HuH-7 (cell line): ENCODE results near the gene PLA2G3.
"Not testable (repeated sequence)": the region's sequence is repeated elsewhere in the genome, so short reads cannot be mapped to it uniquely, and the experiment has no call there.

ENCODE experiments used
- DNase-seq: peaks from one replicate; pipeline ENCODE4 v3.0.0; 2011; ENCODE audit warnings: low spot score

Gene PLA2G3

DNA sequence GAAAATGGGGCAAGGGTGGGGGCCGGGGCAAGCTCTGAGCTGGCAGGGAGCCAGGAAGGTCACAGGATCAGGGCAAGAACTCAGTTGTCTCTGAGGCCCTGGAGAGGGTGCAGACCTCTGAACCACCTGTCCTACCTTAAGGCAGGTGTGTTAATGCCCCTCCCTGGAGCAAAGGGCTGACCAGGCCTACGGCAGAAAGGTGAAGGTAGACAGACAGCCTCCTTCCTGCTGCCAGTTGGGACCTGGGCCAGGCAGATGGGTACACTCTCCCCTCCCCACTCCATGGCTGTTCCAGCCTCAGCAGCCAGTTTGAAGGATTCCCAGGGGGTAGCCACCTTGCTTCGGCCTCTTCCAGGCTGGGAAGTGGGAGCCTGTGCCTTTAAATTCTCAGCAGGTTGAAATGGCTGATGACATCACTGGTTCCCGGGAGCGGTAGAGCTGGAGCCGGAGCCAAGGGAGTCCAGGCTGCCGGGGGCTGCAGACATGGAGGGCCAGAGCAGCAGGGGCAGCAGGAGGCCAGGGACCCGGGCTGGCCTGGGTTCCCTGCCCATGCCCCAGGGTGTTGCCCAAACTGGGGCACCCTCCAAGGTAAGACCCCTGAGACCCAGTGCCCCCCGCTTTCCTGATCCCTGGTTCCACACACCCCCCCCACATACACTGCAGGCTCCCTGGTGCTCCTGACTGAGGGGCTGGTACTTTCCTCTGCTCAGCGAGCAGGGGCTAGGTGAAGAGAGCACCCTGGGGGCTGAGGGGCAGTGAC, 17.6 kb downstream of the PLA2G3 start, which contains the start of gene INPP5J:
Gene INPP5J (plus strand): TSS at position 435 of the 760 bp plus-strand sequence. CDS start 49 bp downstream, at position 484.
- DNase-seq = peak; percentile 91

- no peak for DNase-seq
These were observed 18.1 kb downstream of the PLA2G3 start for GRCh38 chr22:31122196-31122531.

- no peak for DNase-seq
These were observed 18.9 kb downstream of the PLA2G3 start for GRCh38 chr22:31121403-31121802.

- DNase-seq = no peak
These were observed 19.7 kb downstream of the PLA2G3 start for GRCh38 chr22:31120642-31121041.

- DNase-seq = no peak
These were observed 20.1 kb downstream of the PLA2G3 start for GRCh38 chr22:31120230-31120629.

DNA sequence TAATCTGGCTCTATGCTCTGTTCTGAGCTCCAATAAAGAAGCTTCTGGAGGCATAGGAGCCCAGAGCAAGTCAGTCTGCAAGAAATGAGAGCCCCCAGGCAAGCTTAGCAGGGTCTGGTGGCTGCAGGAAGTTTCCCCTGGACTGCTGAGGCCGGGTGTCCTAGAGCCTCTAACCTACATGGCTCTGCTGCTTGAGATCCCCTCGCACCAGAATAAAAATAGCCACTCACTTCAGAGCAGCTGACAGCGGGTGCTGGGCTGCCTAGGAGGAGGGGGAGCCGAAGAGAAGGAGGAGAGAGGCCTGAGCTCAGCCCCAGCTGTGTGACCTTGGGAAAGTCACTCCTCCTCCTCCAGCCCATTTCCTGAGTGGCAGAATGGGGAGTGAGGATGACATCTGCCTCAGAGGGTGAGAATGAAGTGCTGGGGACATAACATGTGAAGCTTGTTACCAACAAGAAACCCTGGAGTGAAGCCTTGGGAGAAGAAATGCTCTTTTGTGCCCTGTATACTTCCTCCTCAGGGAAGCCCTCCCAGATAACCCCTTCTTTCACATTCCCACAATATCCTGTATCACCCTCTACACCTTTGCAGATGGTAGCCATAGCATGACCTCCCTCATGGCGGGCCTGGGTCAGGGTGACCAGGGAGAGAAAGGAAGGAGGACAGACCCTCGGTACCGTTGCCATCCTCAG, 21.1 kb downstream of the PLA2G3 start:
- no peak for DNase-seq

DNA sequence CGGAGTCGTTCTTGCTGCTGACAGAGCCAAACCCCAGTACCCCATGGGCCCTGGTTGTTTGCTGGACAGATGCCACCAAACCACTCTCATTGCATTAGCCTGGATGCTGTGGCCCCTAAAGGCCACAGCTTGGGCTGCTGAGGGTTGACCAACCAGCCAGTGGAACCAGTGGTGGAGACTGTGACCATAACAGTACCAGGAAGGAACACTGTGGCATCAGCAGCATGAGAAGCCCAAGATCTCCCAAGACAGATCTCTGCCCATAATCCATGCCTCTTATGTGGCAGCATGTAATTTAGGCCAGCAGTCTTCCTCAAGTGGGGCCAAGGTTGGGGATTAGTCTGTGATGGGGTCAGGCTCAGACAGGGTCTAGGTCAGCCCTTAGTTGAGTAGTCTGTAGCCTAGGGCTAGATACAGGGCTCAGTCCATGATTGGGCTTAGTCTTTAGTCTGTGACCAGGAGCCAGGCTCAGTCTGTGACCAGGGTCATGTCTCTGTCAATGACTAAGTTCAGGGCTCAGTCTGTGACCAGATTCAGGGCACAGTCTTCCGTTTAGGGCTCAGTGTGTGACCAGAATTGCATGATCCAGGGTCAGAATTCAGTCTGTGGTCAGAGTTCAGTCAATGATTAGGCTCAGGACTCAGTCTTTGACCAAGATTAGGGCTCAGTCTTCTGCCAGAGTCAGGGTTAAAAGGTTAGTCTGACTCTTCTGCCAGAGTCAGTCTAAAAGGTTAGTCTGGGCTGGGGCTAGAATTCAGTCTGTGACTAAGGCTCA, 22.1 kb downstream of the PLA2G3 start:
- DNase-seq = no peak

DNA sequence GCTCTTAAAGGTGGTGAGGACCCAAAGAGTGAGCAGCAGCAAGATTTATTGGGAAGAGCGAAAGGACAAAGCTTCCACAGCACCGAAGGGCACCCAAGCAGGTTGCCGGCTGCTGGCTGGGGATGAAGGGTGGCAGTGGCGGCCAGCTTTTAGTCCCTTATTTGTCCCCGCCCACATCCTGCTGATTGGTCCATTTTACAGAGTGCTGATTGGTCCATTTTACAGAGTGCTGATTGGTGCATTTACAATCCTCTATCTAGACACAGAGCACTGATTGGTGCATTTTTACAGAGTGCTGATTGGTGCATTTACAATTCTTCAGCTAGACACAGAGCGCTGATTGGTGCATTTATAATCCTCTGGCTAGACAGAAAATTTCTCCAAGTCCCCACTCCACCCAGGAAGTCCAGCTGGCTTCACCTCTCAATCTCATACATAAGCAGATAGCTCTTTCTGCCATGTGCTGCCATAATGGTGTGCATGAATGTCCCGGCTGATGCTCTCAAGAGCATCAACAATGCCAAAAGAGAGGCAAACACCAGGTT, 27.7 kb downstream of the PLA2G3 start:
- DNase-seq = not testable (repeated sequence)

DNA sequence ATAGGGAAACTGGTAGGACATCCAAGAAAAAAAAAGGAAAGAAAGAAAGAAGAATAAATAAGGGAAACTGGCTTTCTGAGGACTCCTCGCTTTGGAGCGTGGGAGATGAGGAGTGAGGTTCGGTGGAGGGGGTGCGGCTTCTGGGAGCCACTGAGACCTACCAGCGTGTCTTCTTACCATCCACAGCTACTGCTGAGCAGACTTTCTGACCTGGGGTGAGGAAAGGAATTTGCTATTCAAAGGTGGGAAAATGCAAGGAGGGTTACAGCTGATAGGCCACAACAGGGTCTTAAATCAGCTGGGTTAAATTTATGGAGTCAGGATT, 32.5 kb downstream of the PLA2G3 start:
- no peak for DNase-seq

GRCh38 chr22:31107178-31107893, 33.0 kb downstream of the PLA2G3 start, which contains the start of gene SELENOM:
TSS of gene SELENOM (minus strand) at chr22:31107568. CDS start at chr22:31107505, 63 bp downstream.
- DNase-seq = peak; percentile 100

DNA sequence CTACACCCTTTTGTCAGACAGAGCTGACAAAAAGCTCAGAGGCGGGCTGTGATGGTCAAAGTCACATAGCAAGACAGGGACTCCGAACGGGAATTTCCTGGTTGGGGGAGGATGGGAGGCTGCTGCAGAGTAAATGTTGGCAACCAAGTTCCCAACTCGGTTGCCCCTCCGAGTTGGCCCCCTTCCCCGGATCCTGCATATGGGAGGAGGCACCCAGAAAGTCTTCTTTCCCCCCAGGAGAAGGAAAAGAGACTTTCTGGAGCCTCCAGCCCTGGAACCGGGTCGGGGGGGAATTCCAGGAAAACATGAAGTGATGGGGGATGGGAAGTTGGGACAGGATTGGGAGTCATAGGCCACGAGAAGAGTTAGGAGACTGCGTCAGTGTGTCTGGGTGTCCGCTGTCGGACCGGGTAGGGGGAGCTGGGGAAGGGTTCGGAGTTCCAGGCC, 33.6 kb downstream of the PLA2G3 start:
- DNase-seq = no peak

DNA sequence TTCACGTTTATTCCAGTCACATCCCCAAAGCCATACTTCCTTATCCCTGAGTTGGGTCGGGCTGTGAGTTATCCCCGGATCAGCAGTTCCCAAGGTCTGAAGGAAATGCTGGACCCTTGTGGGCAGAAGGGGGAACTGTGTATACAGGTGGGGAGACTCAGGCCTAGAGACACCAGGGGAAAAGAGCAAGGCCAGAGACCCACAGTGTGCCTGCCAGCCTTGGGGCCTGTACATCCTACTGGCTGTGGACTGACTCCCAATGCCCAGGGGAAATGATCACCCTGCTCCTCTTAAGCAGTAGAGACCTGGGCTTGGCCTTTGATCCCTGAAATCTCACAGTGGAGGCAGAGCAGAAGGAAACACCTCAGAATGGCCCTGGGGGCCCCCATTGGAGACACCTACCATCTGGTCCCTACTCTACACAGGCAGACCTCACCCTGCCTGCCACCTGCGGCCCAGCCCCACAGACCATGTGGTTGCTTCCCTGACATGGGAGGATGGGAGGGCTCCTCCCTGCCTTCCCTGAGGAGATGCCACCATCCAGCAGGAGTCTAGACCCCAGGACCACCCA, 34.2 kb downstream of the PLA2G3 start:
- DNase-seq = no peak

DNA sequence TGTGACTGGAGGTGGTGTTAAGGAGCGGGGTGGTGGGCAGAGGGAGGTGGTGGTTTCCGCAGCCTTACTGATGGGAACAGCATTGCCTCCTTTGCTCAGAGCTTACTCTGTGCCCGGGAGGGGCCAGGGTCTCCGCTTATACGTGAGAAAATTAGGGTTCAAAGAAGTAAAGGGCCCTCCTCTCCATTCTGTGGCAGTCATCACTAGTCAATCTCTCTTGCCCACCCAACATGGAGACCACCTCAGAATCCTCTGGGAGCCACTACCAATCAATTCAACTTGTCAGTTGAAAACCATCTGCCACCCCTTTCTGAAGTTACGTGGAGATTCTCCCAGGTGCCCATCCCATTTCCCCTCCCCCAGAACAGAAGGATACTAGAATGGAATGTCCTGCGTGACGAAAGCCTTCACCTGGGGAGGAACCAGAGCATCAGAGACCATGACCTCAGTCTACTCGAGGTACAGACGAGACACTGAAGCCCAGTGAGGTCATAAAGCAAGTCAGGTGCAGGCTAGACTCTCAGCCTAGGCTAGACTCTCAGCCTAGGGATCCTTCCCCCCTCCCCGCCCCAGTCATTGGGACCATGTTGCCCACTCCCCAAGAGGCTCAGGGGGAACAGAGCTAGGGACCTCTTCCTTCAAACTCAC, 34.9 kb downstream of the PLA2G3 start:
- DNase-seq = no peak

GRCh38 chr22:31104869-31105268, 35.4 kb downstream of the PLA2G3 start:
- DNase-seq = no peak

DNA sequence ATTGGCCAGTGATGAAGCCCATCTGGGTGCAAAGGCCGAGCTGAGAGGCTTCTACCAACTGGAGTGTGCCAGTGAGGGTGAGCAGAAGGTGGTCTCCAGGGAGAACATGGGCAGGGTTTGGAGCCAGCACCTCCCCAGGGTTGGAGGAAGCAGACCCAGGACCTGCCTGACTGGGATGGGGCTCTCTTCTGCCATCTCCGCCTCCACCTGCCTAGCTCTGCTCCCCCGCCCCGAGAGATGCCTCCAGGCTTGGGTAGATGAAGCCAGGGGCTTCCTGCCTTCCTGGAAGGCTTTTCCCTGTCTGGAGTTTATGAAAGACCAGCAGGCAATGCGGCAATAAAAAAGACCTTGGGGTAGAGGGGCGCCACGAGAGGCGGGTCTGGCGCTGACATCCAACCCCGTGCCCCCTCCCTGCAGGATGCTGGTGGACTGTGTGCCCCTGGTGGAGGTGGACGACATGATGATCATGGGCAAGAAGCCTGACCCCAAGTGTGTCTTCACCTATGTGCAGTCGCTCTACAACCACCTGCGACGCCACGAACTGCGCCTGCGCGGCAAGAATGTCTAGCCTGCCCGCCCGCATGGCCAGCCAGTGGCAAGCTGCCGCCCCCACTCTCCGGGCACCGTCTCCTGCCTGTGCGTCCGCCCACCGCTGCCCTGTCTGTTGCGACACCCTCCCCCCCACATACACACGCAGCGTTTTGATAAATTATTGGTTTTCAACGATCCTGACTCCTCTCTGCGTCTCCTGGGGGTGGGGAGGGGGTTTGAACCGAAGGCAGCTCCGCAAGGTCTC, 36.2 kb downstream of the PLA2G3 start:
- no peak for DNase-seq

DNA sequence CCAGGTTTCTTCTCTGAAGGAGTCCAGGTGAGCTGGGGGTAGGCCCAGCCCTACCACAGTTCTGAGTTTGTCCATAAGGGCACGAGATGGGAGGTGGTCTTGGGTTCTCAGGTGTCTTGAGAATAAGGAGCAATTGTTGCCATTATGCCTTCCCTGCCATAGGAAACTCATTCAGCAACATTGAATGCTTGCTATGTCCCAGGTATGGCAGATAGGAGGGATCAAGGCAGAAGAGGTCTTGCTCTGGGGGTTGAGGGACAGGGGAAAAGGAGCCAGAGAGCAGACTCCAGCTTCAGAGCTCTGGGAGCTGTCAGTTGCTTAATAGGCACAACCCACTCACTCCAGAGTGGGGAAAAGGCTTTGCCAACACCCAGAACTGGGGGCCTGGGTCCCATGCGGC, 37.2 kb downstream of the PLA2G3 start:
- DNase-seq = no peak

DNA sequence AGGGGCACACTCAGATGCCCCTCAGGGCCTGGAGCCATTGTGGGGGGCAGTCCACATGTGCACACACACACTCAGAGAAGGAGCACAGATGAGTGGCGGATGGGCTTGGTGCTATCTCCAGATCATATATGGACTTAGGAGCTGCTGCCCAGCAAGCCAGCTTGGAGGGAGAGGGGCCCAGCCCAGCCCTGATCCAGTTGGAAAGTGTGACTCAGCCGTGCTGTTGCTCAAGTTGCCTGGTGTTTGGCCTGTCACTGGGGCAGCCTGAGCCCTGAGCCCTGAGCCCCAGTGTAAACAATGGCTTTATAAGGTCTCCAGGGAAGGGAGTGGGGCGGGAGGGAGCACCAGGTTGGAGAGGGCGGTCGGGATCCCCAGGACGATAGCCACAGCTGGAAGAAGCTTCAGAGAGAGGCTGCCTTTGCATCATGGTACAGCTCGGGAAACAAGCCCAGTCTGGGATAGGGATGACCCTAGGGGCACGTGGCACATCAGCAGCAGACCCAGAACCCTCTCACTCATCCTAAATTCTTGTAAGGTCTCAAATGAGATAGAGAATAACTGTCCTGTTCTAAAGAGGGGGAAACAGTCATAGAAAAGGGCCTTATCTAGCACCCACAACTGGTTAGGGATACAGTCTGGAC, 37.7 kb downstream of the PLA2G3 start:
- no peak for DNase-seq

DNA sequence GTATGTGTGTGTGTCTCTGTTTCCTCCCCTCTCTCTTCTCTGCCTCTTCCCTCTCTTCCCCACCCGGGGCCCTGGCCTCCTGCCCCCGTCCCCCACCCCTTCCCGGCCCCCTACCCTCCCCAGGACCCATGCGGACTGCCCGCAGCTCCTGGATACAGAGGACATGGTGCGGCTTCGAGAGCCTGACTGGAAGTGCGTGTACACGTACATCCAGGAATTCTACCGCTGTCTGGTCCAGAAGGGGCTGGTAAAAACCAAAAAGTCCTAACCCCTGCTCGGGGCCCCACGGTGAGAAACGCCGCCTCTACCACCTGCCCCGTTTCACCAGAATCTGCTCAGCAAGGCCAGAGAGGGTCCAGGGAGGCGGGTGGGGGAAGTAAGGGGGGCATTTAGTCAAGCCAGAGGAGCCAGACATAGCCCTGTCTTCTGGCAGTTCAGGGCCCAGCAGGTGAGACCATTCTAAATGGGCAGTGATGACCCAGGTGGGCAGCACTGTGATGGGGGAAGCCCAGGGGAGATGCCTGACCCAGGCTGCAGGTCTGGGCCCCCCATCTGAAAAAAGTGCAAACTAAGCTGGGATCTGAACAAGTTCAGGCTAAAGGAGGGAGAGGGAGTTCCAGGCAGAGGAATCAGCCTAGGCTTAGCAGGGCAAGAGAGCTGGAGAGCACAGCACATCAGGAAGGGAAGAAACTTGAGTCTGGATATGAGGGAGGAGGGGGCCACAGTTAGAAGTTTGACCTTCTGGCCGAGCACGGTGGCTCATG, 39.4 kb downstream of the PLA2G3 start:
- DNase-seq = no peak
